GM19238 (cell line): ENCODE measurements around the gene IRAK1.

Experiments
- DNase-seq: peaks from one replicate; pipeline ENCODE4 v3.0.0; 2011; ENCODE audit warnings: low spot score; ENCODE audit not compliant: insufficient read length

Gene IRAK1

GRCh38 chrX:154019633-154020528 is at the start of gene IRAK1:
TSS of gene IRAK1 (minus strand) at chrX:154019902. CDS start at chrX:154019812, 90 bp downstream.
- DNase-seq, result peak; percentile 68

- DNase-seq, result no peak
Measured at GRCh38 chrX:154068560-154068959, 48.9 kb upstream of the IRAK1 start.

- no peak for DNase-seq
Measured at GRCh38 chrX:154064637-154065435, 45.1 kb upstream of the IRAK1 start.

GRCh38 chrX:154063234-154063633 is 43.5 kb upstream of the IRAK1 start:
- DNase-seq, result no peak

- DNase-seq, result no peak
Measured at GRCh38 chrX:154061801-154062200, 42.1 kb upstream of the IRAK1 start.

- no peak for DNase-seq
Measured at GRCh38 chrX:154059729-154060245, 40.1 kb upstream of the IRAK1 start.

GRCh38 chrX:154059231-154059630 is 39.5 kb upstream of the IRAK1 start:
- DNase-seq, result no peak

- DNase-seq, result no peak
Measured at GRCh38 chrX:154058214-154058997, 38.7 kb upstream of the IRAK1 start.

- no peak for DNase-seq
Measured at GRCh38 chrX:154057791-154058190, 38.1 kb upstream of the IRAK1 start.

- no peak for DNase-seq
Measured at GRCh38 chrX:154056770-154057241, 37.1 kb upstream of the IRAK1 start.

- peak; percentile 43 for DNase-seq
Measured at GRCh38 chrX:154051201-154051810, 31.6 kb upstream of the IRAK1 start.

- no peak for DNase-seq
Measured at GRCh38 chrX:154050113-154050495, 30.4 kb upstream of the IRAK1 start.

- DNase-seq, result no peak
Measured at GRCh38 chrX:154049209-154050112, 29.8 kb upstream of the IRAK1 start.

GRCh38 chrX:154048398-154048797 is 28.7 kb upstream of the IRAK1 start:
- DNase-seq, result no peak

GRCh38 chrX:154046940-154047610 is 27.4 kb upstream of the IRAK1 start:
- no peak for DNase-seq

- no peak for DNase-seq
Measured at GRCh38 chrX:154046031-154046781, 26.5 kb upstream of the IRAK1 start.

GRCh38 chrX:154044091-154044490 is 24.4 kb upstream of the IRAK1 start:
- no peak for DNase-seq

GRCh38 chrX:154043003-154043763 is 23.5 kb upstream of the IRAK1 start:
- DNase-seq, result no peak
